Endometrial microvascular endothelial cells (primary cell): ENCODE data around the gene CAVIN4. TPM values are rescaled to one million over a fixed set of nuclear protein-coding genes. Genes with fewer than 3 reads are reported as not detected.

Experiments used
- total RNA-seq: library from RNA; depleted of rRNA; stranded (reverse); fragments of >200 nt; gene quantifications from one replicate; pipeline ENCODE4 v1.2.3, GENCODE V29; 2015; ENCODE audit errors: inconsistent ontology term

Gene CAVIN4
- total RNA-seq, 1 donor from 2014 or later, result 0.74 TPM

Other genes starting within 250 kb of the CAVIN4 start
- gene TEX10, start 225.1 kb upstream of the CAVIN4 start, total RNA-seq, result 33.7 TPM
- 92.4 TPM for gene MSANTD3, start 150.9 kb upstream of the CAVIN4 start, total RNA-seq
- 6.3 TPM for gene TMEFF1, start 104.9 kb upstream of the CAVIN4 start, total RNA-seq